HG03280 (cell line): ENCODE results near the gene HDAC4.

ENCODE experiments used
- ATAC-seq: cut with Tn5 transposase; IDR thresholded peaks from one replicate; pipeline ENCODE4 v1.9.1; 2021; ENCODE audit warnings: mild to moderate bottlenecking, moderate library complexity; ENCODE audit not compliant: unreplicated experiment

The HDAC4 gene

GRCh38 chr2:239385096-239386000 lies 15.5 kb downstream of the HDAC4 start:
- no peak for ATAC-seq

- ATAC-seq = no peak
Observed at GRCh38 chr2:239383759-239384156, 17.1 kb downstream of the HDAC4 start.

- no peak for ATAC-seq
Observed at GRCh38 chr2:239383036-239383758, 17.6 kb downstream of the HDAC4 start.

GRCh38 chr2:239382384-239382880 lies 18.4 kb downstream of the HDAC4 start:
- ATAC-seq = no peak

- no peak for ATAC-seq
Observed at GRCh38 chr2:239381709-239382134, 19.1 kb downstream of the HDAC4 start.

- no peak for ATAC-seq
Observed at GRCh38 chr2:239380831-239381708, 19.8 kb downstream of the HDAC4 start.

GRCh38 chr2:239379641-239380170 lies 21.1 kb downstream of the HDAC4 start:
- no peak for ATAC-seq

- ATAC-seq = no peak
Observed at GRCh38 chr2:239378918-239379640, 21.7 kb downstream of the HDAC4 start.

GRCh38 chr2:239378021-239378917 lies 22.6 kb downstream of the HDAC4 start:
- ATAC-seq = no peak

GRCh38 chr2:239377591-239377990 lies 23.2 kb downstream of the HDAC4 start:
- no peak for ATAC-seq

GRCh38 chr2:239376942-239377531 lies 23.8 kb downstream of the HDAC4 start:
- no peak for ATAC-seq

- ATAC-seq = no peak
Observed at GRCh38 chr2:239376351-239376750, 24.5 kb downstream of the HDAC4 start.

- no peak for ATAC-seq
Observed at GRCh38 chr2:239375278-239376061, 25.4 kb downstream of the HDAC4 start.

GRCh38 chr2:239374896-239375277 lies 25.9 kb downstream of the HDAC4 start:
- no peak for ATAC-seq

- no peak for ATAC-seq
Observed at GRCh38 chr2:239372835-239373234, 28.0 kb downstream of the HDAC4 start.

GRCh38 chr2:239371726-239372686 lies 28.8 kb downstream of the HDAC4 start:
- ATAC-seq = no peak
